HUES48 (cell line): ENCODE results near the gene NINL.

Source experiments
- H3K27ac ChIP-seq: one replicate; pipeline ENCODE4 v1.7.0; 2013; ENCODE audit warnings: low read depth, low read length, inconsistent platforms
- H3K27me3 ChIP-seq: 2 replicates; pipeline ENCODE4 v1.6.1; 2013; ENCODE audit warnings: mild to moderate bottlenecking, low read length; ENCODE audit not compliant: control insufficient read depth, insufficient read depth
- H3K36me3 ChIP-seq: 2 replicates; pipeline ENCODE4 v1.6.1; 2013; ENCODE audit warnings: low read length; ENCODE audit not compliant: control insufficient read depth, insufficient read depth
- H3K4me1 ChIP-seq: 2 replicates; pipeline ENCODE4 v1.6.1; 2013; ENCODE audit warnings: mild to moderate bottlenecking, low read length; ENCODE audit not compliant: control insufficient read depth, insufficient read depth
- H3K4me3 ChIP-seq: 2 replicates; pipeline ENCODE4 v1.5.1; 2013; ENCODE audit warnings: mild to moderate bottlenecking, low read depth, low read length
- H3K9ac ChIP-seq: 2 replicates; pipeline ENCODE4 v1.6.1; 2013; ENCODE audit warnings: mild to moderate bottlenecking, low read depth, low read length, moderate library complexity
- H3K9me3 ChIP-seq: 2 replicates; pipeline ENCODE4 v1.6.1; 2013; ENCODE audit warnings: low read length; ENCODE audit not compliant: control insufficient read depth, insufficient read depth

Gene NINL

DNA sequence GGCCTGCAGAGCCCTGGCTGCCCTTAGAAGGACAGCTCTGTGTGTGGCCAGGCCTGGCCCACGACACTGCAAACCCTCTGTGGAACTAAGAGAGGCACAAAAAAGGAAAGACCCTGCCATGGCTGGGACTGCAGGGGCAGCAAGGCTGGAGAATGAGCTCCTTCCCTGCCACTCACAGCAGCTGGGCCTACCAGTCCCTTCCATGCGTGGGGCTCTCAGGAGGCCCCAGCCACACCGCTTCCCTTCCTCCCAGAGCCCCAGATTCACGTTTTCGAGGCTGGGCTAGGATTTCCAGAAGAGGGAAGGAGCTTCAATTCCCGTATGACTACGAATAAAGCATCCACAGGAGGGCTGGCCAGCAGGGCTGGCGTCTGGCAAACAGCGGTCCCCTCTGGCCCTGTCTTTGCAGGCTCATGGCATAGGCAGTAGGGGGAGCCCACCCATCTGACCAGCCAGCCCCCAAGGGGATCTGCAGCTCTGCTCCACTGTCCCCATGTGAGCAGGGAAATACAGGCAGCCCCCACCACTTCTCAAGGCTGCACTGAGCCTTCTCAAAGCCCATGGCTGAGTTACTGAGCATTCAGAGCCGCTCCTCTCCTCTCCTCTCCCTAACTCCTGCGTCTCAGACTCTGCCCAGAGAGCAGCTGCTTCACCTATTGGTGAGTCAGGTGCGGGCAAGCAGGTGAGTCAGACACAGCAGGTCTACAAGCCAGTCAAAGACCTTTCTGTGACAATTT, 53.1 kb downstream of the NINL start:
- Histone ChIP-seq H3K27me3 (no peaks in the 10 kb centered on the region), H3K9ac (peak overlapping the region; percentile 4; the same call in 1 of the 2 replicates), H3K4me3 (no peak overlapping the region), H3K27ac (peak overlapping the region; percentile 88), H3K4me1 (peaks cover 42% of the 10 kb centered on the region), H3K36me3 (no peaks in the 10 kb centered on the region), H3K9me3 (no peaks in the 10 kb centered on the region)

DNA sequence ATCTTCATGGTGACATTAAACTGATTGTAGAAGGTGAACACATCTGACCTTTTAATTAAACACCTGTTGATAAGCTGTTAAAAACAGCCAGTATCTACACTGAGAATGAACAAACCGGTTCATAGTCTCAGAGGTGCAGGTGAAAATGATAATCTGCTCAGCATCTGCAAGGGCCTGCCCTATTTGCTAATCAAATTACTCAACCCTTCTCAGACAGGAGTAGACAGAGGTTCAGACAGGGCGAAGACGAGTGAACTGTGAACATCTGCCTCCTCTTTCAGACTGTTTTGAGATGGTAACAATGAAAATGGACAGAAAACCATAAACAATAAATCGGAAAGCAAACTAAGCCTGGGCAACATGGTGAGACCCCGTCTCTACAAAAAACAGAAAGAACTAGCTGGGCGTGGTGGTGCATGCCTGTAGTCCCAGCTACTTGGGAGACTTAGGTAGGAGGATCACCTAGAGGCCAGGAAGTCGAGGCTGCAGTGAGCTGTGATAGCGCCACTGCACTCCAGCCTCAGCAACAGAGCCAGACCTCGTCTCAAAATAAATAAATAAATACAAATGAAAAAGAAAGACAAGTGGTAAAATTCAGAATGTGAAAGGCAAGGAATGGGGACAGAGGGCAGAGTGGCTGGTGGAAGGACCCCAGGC, 55.9 kb downstream of the NINL start:
- Histone ChIP-seq H3K4me3 (no peak overlapping the region), H3K27me3 (no peaks in the 10 kb centered on the region), H3K27ac (peak overlapping the region; percentile 88), H3K4me1 (peaks cover 34% of the 10 kb centered on the region), H3K9me3 (no peaks in the 10 kb centered on the region), H3K9ac (no peak overlapping the region), H3K36me3 (peaks cover 14% of the 10 kb centered on the region)

DNA sequence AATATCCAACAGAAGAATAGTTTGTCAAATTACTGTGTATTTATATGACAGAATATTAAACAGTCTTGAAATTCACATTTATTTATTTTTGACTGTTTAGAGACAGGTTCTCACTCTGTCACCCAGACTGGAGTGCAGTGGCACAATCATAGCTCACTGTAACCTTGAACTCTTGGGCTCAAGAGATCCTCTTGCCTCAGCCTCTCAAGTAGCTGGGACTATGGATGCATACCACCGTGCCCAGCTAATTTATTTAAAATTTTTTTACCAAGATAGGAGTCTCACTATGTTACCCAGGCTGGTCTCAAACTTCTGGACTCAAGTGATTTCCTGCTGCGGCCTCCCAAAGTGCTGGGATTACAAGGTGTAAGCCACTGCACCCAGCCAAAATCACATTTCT, 57.4 kb downstream of the NINL start:
- no peaks in the 10 kb centered on the region for H3K9me3 ChIP-seq
- peaks cover 28% of the 10 kb centered on the region for H3K36me3 ChIP-seq
- no peak overlapping the region for H3K9ac ChIP-seq
- H3K4me3 ChIP-seq: no peak overlapping the region
- no peak overlapping the region for H3K27ac ChIP-seq
- H3K4me1 ChIP-seq: peaks cover 20% of the 10 kb centered on the region
- no peaks in the 10 kb centered on the region for H3K27me3 ChIP-seq

DNA sequence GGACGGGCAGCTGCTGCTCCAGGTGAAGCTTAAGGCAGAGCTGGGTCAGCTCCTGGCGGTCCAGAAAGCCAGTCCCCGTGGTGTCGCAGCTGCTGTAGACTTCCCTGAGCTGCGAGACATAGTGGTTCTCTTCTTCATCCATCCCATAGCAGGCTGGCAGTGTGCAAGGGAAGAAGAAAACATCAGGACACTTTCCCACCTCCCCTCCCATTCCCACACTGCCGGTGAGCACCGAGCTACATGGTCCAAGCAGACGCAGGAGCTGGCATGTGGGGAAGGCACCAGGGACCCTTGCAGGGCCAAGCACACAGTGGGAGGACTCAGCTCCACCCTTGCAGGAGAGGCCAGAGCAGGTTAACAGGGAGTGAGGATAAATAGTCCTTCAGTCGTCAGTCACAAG, 58.9 kb downstream of the NINL start:
- H3K36me3 ChIP-seq: peaks cover 39% of the 10 kb centered on the region
- H3K9ac ChIP-seq: no peak overlapping the region
- H3K9me3 ChIP-seq: no peaks in the 10 kb centered on the region
- H3K4me1 ChIP-seq: peaks cover 5% of the 10 kb centered on the region; the same call in 1 of the 2 replicates
- H3K27ac ChIP-seq: no peak overlapping the region
- no peak overlapping the region for H3K4me3 ChIP-seq
- no peaks in the 10 kb centered on the region for H3K27me3 ChIP-seq

GRCh38 chr20:25525867-25526266, 59.5 kb downstream of the NINL start:
- H3K27ac ChIP-seq: no peak overlapping the region
- H3K4me1 ChIP-seq: peaks cover 4% of the 10 kb centered on the region; the same call in 1 of the 2 replicates
- no peak overlapping the region for H3K4me3 ChIP-seq
- H3K9ac ChIP-seq: no peak overlapping the region
- H3K36me3 ChIP-seq: peaks cover 39% of the 10 kb centered on the region
- H3K9me3 ChIP-seq: no peaks in the 10 kb centered on the region
- H3K27me3 ChIP-seq: no peaks in the 10 kb centered on the region

DNA sequence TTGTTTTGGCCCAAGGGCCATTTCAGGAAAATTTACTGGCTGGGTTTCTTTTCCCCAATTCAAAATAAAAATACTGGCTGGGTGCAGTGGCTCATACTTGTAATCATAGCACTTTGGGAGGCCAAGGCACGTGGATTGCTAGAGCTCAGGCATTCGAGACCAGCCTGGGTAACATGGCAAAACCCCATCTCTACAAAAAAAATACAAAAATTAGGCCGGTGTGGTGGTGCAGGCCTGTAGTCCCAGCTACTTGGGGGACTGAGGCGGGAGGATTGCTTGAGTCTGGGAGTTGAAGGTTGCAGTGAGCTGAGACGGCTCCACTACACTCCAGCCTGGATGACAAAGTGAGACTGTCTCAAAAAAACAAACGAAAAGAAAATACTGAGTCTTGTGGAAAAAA, 60.0 kb downstream of the NINL start:
- H3K27ac ChIP-seq: no peak overlapping the region
- peaks cover 4% of the 10 kb centered on the region; the same call in 1 of the 2 replicates for H3K4me1 ChIP-seq
- no peaks in the 10 kb centered on the region for H3K9me3 ChIP-seq
- peaks cover 39% of the 10 kb centered on the region for H3K36me3 ChIP-seq
- H3K27me3 ChIP-seq: no peaks in the 10 kb centered on the region
- no peak overlapping the region for H3K4me3 ChIP-seq
- H3K9ac ChIP-seq: no peak overlapping the region

DNA sequence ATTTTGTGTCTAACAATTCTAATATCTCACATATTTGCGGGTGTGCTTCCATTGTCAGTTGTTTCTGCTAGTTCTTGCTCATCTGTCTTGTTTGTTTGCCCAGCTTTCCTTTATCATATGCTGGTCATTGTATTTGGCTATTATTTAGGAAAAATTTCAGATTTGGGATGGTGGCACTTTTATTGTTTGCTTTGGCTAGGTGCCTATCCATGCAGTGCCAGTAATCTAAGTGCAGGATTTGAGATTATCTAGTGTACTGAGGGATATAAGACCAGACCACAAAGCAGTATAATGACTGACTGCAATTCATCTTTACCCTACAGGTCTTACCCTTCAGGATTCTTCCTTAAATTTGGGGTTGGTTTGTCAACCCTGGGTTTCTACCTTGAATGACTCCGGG, 63.9 kb downstream of the NINL start:
- Histone ChIP-seq H3K4me1 (no peaks in the 10 kb centered on the region), H3K9me3 (peaks cover 4% of the 10 kb centered on the region), H3K9ac (no peak overlapping the region), H3K27ac (no peak overlapping the region), H3K4me3 (no peak overlapping the region), H3K27me3 (no peaks in the 10 kb centered on the region), H3K36me3 (peaks cover 56% of the 10 kb centered on the region)

GRCh38 chr20:25517124-25517523, 68.2 kb downstream of the NINL start:
- Histone ChIP-seq H3K4me1 (no peaks in the 10 kb centered on the region), H3K27ac (no peak overlapping the region), H3K9me3 (peaks cover 24% of the 10 kb centered on the region), H3K4me3 (no peak overlapping the region), H3K36me3 (peaks cover 53% of the 10 kb centered on the region), H3K9ac (no peak overlapping the region), H3K27me3 (no peaks in the 10 kb centered on the region)

- Histone ChIP-seq H3K9me3 (peaks cover 24% of the 10 kb centered on the region), H3K27me3 (no peaks in the 10 kb centered on the region), H3K9ac (no peak overlapping the region), H3K36me3 (peaks cover 73% of the 10 kb centered on the region), H3K4me3 (no peak overlapping the region), H3K4me1 (no peaks in the 10 kb centered on the region), H3K27ac (no peak overlapping the region)
Observed at GRCh38 chr20:25514747-25515340, 70.5 kb downstream of the NINL start.

GRCh38 chr20:25514195-25514594, 71.1 kb downstream of the NINL start:
- Histone ChIP-seq H3K9me3 (peaks cover 24% of the 10 kb centered on the region), H3K9ac (no peak overlapping the region), H3K4me3 (no peak overlapping the region), H3K27me3 (no peaks in the 10 kb centered on the region), H3K36me3 (peaks cover 79% of the 10 kb centered on the region), H3K4me1 (no peaks in the 10 kb centered on the region), H3K27ac (no peak overlapping the region)

DNA sequence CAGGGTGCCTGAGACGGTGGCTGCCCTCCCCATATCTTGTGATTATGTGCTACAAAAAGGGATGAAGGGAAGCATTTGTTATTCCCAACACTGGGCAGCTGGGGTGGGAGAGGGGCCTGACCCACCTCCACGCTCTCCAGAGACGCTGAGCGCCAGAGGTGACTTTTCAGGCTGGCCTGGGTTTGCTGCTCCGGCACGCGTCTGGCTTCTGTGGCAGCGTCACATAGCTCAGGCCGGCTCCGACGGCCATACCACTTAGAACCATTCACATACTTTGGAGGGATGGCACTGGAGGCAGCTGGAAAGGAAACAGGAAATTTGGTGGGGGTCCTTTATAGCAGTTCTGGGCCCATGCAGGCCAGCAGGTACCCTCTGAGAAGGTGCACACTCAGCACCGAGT, 72.6 kb downstream of the NINL start:
- Histone ChIP-seq H3K4me3 (no peak overlapping the region), H3K9me3 (peaks cover 24% of the 10 kb centered on the region), H3K4me1 (no peaks in the 10 kb centered on the region), H3K27me3 (no peaks in the 10 kb centered on the region), H3K27ac (no peak overlapping the region), H3K9ac (no peak overlapping the region), H3K36me3 (peaks cover 89% of the 10 kb centered on the region)
